K562 (cell line): ENCODE results near the gene REC8. TPM values are rescaled to one million over a fixed set of nuclear protein-coding genes. Genes with fewer than 3 reads are reported as not detected.
A peak's percentile ranks its signal among the peaks of the same experiment; 100 is the strongest.

Source experiments
- CC2D1A ChIP-seq: fragments of 450-650 bp; IDR thresholded peaks from 2 replicates; pipeline ENCODE4 v1.6.1; 2017; ENCODE audit warnings: mild to moderate bottlenecking
- FOXA1 ChIP-seq: fragments of 450-650 bp; IDR thresholded peaks from 2 replicates; pipeline ENCODE4 v1.6.1; 2016; ENCODE audit warnings: mild to moderate bottlenecking, borderline replicate concordance
- HDGF ChIP-seq: fragments of 450-650 bp; IDR thresholded peaks from 2 replicates; pipeline ENCODE4 v1.6.1; 2016
- KLF10 ChIP-seq: fragments of 250-450 bp; sonication (Bioruptor Pico); IDR thresholded peaks from 2 replicates; pipeline ENCODE4 v1.6.1; 2021; ENCODE audit warnings: matching md5 sums
- NCOA6 ChIP-seq: fragments of 450-650 bp; IDR thresholded peaks from 2 replicates; pipeline ENCODE4 v1.6.1; 2017; ENCODE audit warnings: mild to moderate bottlenecking
- RBBP5 ChIP-seq: fragments of 200-600 bp; sonication (generic); IDR thresholded peaks from 2 replicates; pipeline ENCODE4 v1.6.1; 2012; ENCODE audit warnings: borderline replicate concordance, mild to moderate bottlenecking, low read length, control low read depth, inconsistent platforms; ENCODE audit not compliant: insufficient read depth, poor library complexity, severe bottlenecking
- RFX7 ChIP-seq: fragments of 250-450 bp; sonication (Bioruptor Pico); IDR thresholded peaks from 2 replicates; pipeline ENCODE4 v1.5.1; 2021; ENCODE audit warnings: mild to moderate bottlenecking
- SIN3B ChIP-seq: fragments of 450-650 bp; IDR thresholded peaks from 2 replicates; pipeline ENCODE4 v1.6.1; 2017; ENCODE audit warnings: low read depth, mild to moderate bottlenecking, moderate library complexity
- TEAD4 ChIP-seq, 2 experiments: sonication (generic) in 1 of 2; formaldehyde crosslinking in 1 of 2; IDR thresholded peaks; 2 replicates each; pipeline versions ENCODE4 v1.6.1 to v1.8.0; 2012 to 2022; ENCODE audit warnings: borderline replicate concordance in 1 of 2, inconsistent platforms in 1 of 2, low read length in 1 of 2, mild to moderate bottlenecking in 1 of 2, missing genetic modification reagents in 1 of 2
- ZNF583 ChIP-seq: fragments of 250-450 bp; sonication (Bioruptor Pico); IDR thresholded peaks from 2 replicates; pipeline ENCODE4 v1.4.0; 2020
- polyA plus RNA-seq, 8 experiments: library from polyadenylated mRNA; depleted of rRNA in 4 of 8; stranded (reverse) in 5 of 8; unstranded in 3 of 8; fragments of >200 nt; fragmentation: Nextera tagmentation in 2 of 8; fragmentation: Illumina TruSeq in 1 of 8; extraction: Ambion mirVana in 2 of 8; extraction: Trizol in 1 of 8; gene quantifications; 2 replicates each; pipeline versions ENCODE4 v1.2.1 to v1.2.3, GENCODE V29; 2011 to 2014; ENCODE audit warnings: inconsistent platforms in 1 of 8, missing spikeins in 1 of 8
- total RNA-seq, 7 experiments: library from RNA; depleted of rRNA in 6 of 7; stranded (reverse); fragments of >200 nt in 6 of 7; fragmentation: Illumina TruSeq in 2 of 7; extraction: Trizol in 2 of 7; gene quantifications; 2 replicates each; pipeline versions ENCODE4 v1.2.1 to v1.2.3, GENCODE V29; 2011 to 2021; ENCODE audit warnings: low replicate concordance in 1 of 7
- TF ChIP-seq, protein P1 (sequence below): fragments of 450-650 bp; IDR thresholded peaks from 2 replicates; pipeline ENCODE4 v1.6.1; 2016; ENCODE audit warnings: mild to moderate bottlenecking
- TF ChIP-seq, protein P2 (sequence below): fragments of 450-650 bp; conservative IDR thresholded peaks from 2 replicates; pipeline ENCODE4 v1.6.1; 2016; ENCODE audit warnings: missing genetic modification characterization, low read depth, mild to moderate bottlenecking, missing compliant biosample characterization, moderate library complexity
- TF ChIP-seq, protein P3 (sequence below): fragments of 450-650 bp; IDR thresholded peaks from 2 replicates; pipeline ENCODE4 v1.7.0; 2016; ENCODE audit warnings: borderline replicate concordance
- TF ChIP-seq, protein P4 (sequence below): sonication (generic); formaldehyde crosslinking; IDR thresholded peaks from 2 replicates; pipeline ENCODE4 v1.8.1; 2023; ENCODE audit warnings: mild to moderate bottlenecking, missing genetic modification reagents, moderate library complexity
- TF ChIP-seq, protein P5 (sequence below), 3 experiments: fragments of 200-800 bp in 1 of 3; sonication (Bioruptor generic) in 1 of 3; sonication (generic) in 1 of 3; formaldehyde crosslinking in 1 of 3; IDR thresholded peaks; 2 replicates each; pipeline versions ENCODE4 v1.6.1 to v1.8.0; 2016 to 2022; ENCODE audit warnings: mild to moderate bottlenecking in 2 of 3, missing compliant biosample characterization in 2 of 3, missing genetic modification characterization in 2 of 3, missing genetic modification reagents in 1 of 3
- TF ChIP-seq, protein P6 (sequence below): fragments of 250-450 bp; sonication (Bioruptor Pico); IDR thresholded peaks from 2 replicates; pipeline ENCODE4 v1.9.0; 2021; ENCODE audit warnings: mild to moderate bottlenecking

The REC8 gene
- total and polyA plus RNA-seq, 9 of the 15 experiments (the other 6 are each of a cell fraction or from before 2014, with no cell fraction given) = 0.11 to 2.5 (median 0.85) TPM

DNA sequence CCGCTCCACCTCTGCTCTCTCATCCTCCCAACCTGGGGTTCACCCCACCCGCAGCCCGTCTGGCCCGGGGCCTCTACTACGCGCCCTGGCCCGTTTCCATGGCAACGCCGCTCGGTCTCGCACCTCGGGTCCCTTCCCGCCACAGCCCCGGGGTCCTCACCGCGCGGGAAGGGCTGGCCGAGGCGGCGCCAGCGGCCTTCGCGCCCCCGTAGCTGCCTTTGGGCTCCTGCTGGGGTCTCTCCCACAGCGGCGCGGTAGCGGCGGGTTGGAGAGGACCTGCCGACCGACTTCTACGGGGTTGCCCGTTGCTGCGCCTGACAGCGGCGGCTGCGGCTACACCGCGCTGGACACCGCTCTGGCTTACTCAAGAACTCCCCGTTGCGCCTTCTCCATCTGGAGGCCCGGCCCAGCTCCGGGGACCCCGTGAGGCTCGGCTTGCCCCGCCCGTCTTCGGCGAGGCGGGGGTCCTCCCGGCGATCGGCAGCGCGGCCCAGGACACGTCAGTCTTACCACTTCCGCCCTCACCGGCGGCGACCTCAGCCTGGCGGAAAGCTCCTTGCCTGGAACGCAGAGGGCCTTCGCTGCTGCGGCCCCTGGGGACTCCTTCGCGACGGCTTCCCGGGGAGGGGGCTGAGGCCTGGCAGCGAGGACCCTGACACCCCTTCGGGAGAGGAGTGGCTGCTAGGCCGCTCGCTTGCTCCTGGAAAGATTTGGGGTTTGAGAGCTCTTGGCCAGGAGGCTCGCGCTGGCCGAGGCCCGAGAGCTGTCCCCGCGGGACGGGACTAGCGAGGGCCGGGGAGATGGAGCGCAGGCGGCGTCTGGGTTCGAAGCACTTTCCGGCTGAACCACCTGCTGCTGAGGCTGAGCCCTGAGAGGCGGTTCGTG, 23.5 kb downstream of the REC8 start, which contains the start of gene TM9SF1 (continued):
- TF ChIP-seq, protein P1, sequence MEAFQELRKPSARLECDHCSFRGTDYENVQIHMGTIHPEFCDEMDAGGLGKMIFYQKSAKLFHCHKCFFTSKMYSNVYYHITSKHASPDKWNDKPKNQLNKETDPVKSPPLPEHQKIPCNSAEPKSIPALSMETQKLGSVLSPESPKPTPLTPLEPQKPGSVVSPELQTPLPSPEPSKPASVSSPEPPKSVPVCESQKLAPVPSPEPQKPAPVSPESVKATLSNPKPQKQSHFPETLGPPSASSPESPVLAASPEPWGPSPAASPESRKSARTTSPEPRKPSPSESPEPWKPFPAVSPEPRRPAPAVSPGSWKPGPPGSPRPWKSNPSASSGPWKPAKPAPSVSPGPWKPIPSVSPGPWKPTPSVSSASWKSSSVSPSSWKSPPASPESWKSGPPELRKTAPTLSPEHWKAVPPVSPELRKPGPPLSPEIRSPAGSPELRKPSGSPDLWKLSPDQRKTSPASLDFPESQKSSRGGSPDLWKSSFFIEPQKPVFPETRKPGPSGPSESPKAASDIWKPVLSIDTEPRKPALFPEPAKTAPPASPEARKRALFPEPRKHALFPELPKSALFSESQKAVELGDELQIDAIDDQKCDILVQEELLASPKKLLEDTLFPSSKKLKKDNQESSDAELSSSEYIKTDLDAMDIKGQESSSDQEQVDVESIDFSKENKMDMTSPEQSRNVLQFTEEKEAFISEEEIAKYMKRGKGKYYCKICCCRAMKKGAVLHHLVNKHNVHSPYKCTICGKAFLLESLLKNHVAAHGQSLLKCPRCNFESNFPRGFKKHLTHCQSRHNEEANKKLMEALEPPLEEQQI = no peak
- TF ChIP-seq KLF10 (CRISPR knock-in tag) (no peak), SIN3B (peak; percentile 69; the same call in 1 of the 2 replicates), RFX7 (CRISPR knock-in tag) (no peak), CC2D1A (no peak), HDGF (no peak), NCOA6 (peak; percentile 35; the same call in 1 of the 2 replicates), ZNF583 (no peak), TEAD4 (IDR thresholded peaks at IDR 0.05; ENCODE audit: low read length) (no peak), TEAD4 (CRISPR knock-in tag; IDR thresholded peaks at IDR 0.05; ENCODE audit: borderline replicate concordance) (no peak), FOXA1 (no peak), RBBP5 (peak; percentile 83)
- TF ChIP-seq, protein P2, sequence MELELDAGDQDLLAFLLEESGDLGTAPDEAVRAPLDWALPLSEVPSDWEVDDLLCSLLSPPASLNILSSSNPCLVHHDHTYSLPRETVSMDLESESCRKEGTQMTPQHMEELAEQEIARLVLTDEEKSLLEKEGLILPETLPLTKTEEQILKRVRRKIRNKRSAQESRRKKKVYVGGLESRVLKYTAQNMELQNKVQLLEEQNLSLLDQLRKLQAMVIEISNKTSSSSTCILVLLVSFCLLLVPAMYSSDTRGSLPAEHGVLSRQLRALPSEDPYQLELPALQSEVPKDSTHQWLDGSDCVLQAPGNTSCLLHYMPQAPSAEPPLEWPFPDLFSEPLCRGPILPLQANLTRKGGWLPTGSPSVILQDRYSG (tag) = no peak
- TF ChIP-seq, protein P3, sequence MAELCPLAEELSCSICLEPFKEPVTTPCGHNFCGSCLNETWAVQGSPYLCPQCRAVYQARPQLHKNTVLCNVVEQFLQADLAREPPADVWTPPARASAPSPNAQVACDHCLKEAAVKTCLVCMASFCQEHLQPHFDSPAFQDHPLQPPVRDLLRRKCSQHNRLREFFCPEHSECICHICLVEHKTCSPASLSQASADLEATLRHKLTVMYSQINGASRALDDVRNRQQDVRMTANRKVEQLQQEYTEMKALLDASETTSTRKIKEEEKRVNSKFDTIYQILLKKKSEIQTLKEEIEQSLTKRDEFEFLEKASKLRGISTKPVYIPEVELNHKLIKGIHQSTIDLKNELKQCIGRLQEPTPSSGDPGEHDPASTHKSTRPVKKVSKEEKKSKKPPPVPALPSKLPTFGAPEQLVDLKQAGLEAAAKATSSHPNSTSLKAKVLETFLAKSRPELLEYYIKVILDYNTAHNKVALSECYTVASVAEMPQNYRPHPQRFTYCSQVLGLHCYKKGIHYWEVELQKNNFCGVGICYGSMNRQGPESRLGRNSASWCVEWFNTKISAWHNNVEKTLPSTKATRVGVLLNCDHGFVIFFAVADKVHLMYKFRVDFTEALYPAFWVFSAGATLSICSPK = no peak
- TF ChIP-seq, protein P4, sequence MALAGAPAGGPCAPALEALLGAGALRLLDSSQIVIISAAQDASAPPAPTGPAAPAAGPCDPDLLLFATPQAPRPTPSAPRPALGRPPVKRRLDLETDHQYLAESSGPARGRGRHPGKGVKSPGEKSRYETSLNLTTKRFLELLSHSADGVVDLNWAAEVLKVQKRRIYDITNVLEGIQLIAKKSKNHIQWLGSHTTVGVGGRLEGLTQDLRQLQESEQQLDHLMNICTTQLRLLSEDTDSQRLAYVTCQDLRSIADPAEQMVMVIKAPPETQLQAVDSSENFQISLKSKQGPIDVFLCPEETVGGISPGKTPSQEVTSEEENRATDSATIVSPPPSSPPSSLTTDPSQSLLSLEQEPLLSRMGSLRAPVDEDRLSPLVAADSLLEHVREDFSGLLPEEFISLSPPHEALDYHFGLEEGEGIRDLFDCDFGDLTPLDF (CRISPR knock-in tag) = 0 out of 2 replicates have a peak, but pooled peaks have one; percentile 55
- TF ChIP-seq, protein P5, sequence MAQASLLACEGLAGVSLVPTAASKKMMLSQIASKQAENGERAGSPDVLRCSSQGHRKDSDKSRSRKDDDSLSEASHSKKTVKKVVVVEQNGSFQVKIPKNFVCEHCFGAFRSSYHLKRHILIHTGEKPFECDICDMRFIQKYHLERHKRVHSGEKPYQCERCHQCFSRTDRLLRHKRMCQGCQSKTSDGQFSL (CRISPR knock-in tag; IDR thresholded peaks at IDR 0.05) = no peak
- TF ChIP-seq, protein P5 (tag; IDR thresholded peaks at IDR 0.05) = no peak
- TF ChIP-seq, protein P6, sequence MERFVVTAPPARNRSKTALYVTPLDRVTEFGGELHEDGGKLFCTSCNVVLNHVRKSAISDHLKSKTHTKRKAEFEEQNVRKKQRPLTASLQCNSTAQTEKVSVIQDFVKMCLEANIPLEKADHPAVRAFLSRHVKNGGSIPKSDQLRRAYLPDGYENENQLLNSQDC = no peak
